ENCODE data around the gene EIF3I.

EIF3I gene

DNA sequence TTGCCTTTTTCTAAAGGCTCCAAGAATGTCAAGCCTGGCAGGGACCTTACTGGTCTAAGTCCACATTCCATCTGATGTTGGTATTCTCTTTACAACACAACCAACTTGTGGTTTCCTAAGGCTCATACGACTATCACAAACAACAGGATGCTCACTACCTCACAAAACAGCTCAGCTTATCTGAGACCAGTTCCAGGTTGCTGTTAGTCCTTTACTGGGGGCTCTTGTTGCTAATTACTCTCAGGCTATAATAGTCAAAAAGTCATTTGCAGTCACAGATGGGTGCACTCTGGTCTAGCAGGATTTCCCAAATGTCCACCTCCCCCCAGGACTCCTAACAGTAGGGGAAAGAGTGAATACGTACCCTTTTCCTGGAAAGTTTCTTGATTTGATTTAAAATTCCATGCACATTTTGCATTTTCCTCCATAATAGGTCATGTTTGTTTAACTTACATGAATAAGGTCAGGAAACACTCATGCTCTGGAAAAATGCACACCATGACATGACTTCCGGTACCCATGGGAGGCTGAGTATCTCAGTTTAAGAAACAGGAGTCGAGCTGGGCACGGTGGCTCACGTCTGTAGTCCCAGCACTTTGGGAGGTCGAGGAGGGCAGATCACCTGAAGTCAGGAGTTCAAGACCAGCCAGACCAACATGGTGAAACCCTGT, 44.8 kb downstream of the EIF3I start:
- no peak for DNase-seq (ENCODE audit: low spot score)

DNA sequence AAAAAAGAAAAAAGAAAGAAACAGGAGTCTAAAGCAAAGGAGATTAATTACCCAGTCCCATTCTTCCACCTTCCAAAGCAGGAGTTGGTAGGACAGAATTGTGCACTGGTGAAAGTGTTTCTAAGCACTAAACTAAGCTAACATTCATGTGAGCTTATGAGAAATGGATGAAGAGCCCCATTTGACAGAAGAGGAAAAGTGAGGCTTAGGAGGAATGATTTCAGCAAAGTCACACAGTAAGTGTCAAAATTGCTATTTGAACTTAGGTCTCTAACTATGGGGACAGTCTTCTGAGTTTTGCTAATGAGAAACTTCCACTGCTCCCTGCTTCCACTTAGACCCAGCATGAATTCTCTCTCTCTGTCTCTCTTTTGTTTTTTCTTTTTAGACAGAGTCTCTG, 47.5 kb downstream of the EIF3I start:
- DNase-seq (ENCODE audit: low spot score), result no peak

DNA sequence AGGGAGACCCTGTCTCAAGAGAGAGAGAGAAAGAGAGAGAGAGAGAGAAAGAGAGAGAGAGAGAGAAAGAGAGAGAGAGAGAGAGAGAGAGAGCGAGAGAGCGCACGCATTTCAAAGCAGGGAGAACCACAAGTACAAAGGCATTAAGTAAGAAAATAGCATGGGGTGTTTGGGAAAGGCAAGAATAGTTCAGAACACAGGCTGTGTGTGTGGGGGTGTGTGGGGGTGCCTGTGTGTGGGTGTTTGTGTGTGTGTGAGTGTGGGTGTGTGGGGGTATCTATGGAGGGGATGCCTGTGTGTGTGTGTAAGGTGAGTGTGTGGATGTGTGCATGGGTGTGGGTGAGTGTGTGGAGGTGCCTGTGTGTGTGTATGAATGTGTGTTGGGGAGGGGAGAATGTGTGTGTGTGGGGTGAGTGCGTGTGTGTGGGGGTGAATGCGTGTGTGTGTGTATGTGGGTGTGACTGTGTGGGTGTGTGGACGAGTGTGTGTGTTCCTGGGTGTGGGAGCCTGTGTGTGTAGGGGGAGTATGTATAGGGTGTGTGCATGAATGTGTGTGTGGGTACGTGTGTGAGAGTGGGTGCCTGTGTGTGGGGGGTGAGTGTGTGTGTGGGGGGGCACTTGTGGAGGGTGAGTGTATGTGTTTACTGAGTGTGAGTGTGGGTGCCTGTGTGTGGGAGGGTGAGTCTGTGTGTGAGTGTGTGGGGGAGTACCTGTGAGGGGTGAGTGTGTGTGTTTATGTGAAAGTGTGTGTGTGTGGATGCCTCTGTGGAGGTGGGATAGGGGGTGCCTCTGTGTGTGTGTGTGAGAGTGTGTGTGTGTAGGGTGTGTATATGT, 50.6 kb downstream of the EIF3I start:
- no peak for DNase-seq (ENCODE audit: low spot score)

DNA sequence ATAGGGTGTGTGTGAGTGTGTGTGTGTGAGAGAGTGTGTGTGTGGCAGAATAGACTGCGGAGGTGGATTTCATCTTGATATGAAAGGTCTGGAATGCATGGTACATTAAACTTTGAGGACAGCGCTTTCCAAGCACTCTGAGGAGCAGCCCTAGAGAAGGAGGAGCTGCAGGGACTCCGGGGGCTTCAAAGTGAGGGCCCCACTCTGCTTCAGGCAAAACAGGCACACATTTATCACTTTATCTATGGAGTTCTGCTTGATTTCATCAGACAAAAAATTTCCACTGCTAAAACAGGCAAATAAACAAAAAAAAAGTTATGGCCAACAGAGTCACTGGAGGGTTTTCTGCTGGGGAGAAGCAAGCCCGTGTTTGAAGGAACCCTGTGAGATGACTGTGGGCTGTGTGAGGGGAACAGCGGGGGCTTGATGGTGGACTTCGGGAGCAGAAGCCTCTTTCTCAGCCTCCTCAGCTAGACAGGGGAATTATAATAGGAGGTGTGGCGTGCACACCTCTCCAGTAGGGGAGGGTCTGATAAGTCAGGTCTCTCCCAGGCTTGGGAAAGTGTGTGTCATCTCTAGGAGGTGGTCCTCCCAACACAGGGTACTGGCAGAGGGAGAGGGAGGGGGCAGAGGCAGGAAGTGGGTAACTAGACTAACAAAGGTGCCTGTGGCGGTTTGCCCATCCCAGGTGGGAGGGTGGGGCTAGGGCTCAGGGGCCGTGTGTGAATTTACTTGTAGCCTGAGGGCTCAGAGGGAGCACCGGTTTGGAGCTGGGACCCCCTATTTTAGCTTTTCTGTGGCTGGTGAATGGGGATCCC, 51.4 kb downstream of the EIF3I start:
- no peak for DNase-seq (ENCODE audit: low spot score)

DNA sequence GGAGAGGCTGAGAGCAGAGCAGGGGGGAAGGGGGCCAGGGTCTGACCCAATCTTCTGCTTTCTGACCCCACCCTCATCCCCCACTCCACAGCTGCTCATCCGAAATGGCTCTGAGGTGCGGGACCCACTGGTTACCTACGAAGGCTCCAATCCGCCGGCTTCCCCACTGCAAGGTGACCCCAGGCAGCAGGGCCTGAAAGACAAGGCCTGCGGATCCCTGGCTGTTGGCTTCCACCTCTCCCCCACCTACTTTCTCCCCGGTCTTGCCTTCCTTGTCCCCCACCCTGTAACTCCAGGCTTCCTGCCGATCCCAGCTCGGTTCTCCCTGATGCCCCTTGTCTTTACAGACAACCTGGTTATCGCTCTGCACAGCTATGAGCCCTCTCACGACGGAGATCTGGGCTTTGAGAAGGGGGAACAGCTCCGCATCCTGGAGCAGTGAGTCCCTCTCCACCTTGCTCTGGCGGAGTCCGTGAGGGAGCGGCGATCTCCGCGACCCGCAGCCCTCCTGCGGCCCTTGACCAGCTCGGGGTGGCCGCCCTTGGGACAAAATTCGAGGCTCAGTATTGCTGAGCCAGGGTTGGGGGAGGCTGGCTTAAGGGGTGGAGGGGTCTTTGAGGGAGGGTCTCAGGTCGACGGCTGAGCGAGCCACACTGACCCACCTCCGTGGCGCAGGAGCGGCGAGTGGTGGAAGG, 52.6 kb downstream of the EIF3I start:
- DNase-seq (ENCODE audit: low spot score), result no peak

DNA sequence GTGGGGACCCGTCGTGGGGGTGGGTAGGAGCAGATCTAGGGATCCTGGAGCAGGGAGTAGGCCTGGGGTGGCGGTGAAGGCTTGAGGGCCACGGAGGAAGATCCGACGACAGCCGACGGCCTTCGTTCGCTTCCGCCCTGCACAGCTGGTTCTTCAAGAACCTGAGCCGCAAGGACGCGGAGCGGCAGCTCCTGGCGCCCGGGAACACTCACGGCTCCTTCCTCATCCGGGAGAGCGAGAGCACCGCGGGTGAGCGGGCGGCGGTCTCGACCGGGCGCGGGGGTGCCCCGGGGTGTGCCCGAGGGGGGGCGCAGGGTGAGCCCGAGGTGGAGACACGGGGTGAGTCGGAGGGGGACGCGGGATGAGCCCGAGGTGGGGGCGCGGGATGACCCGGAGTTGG, 53.2 kb downstream of the EIF3I start:
- DNase-seq (ENCODE audit: low spot score), result no peak

DNA sequence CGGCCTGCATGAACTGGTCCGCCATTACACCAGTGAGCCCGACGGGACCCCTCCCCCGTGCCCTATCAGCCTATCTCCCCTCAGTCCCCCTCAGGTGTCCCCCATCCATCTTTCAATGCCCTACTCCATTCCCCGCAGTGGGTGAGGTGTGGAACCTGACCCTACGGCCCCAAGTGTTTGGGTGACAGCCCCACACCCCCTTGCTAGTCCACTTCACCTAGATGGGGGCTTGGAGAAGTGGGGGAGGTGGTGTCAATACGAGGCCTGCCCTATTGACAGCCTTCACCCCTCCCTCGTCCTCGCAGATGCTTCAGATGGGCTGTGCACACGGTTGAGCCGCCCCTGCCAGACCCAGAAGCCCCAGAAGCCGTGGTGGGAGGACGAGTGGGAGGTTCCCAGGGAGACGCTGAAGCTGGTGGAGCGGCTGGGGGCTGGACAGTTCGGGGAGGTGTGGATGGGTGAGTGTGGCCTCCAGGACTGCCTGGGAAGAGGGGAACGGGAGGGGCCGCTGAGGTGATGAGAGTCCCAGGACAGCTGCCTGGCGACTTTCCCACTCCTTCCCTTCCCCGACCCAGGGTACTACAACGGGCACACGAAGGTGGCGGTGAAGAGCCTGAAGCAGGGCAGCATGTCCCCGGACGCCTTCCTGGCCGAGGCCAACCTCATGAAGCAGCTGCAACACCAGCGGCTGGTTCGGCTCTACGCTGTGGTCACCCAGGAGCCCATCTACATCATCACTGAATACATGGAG, 54.0 kb downstream of the EIF3I start:
- DNase-seq (ENCODE audit: low spot score), result no peak
